ENCODE results near the gene B3GNT2.

GRCh38 chr2:62207491-62207890, 11.6 kb downstream of the B3GNT2 start:
- TF ChIP-seq GATA2 (IDR thresholded peaks at IDR 0.05; ENCODE audit: low read depth, low read length) (no peak), GATA3 (IDR thresholded peaks at IDR 0.05; ENCODE audit: low read depth, low read length) (no peak)

Measured in SH-SY5Y (cell line).